SK-N-SH treated with all-trans-retinoic acid at 6 μM for 48 hours (cell line): Measurements from ENCODE around the gene LRRC4C.

Source experiments
- ARNTL ChIP-seq: fragments of 450-650 bp; formaldehyde crosslinking; IDR thresholded peaks from 2 replicates; pipeline ENCODE4 v1.5.0; 2020; ENCODE audit warnings: low read depth, mild to moderate bottlenecking, moderate library complexity, borderline replicate concordance
- BACH2 ChIP-seq: fragments of 250-450 bp; sonication (Bioruptor Pico); IDR thresholded peaks from 2 replicates; pipeline ENCODE4 v1.9.0; 2021; ENCODE audit warnings: mild to moderate bottlenecking, borderline replicate concordance
- CSRNP3 ChIP-seq: fragments of 250-450 bp; sonication (Bioruptor Pico); IDR thresholded peaks from 2 replicates; pipeline ENCODE4 v1.5.1; 2021; ENCODE audit warnings: mild to moderate bottlenecking, moderate library complexity
- ESRRG ChIP-seq: fragments of 250-450 bp; sonication (Bioruptor Pico); IDR thresholded peaks from 2 replicates; pipeline ENCODE4 v1.6.1; 2021; ENCODE audit warnings: mild to moderate bottlenecking
- PATZ1 ChIP-seq: fragments of 250-450 bp; sonication (Bioruptor Pico); IDR thresholded peaks from 2 replicates; pipeline ENCODE4 v1.8.0; 2020; ENCODE audit warnings: mild to moderate bottlenecking, moderate library complexity, borderline replicate concordance
- SNAI2 ChIP-seq: fragments of 250-450 bp; sonication (Bioruptor Pico); IDR thresholded peaks from 2 replicates; pipeline ENCODE4 v1.5.0; 2020; ENCODE audit warnings: mild to moderate bottlenecking, moderate library complexity
- TCF4 ChIP-seq: fragments of 250-450 bp; sonication (Bioruptor Pico); IDR thresholded peaks from 2 replicates; pipeline ENCODE4 v1.8.0; 2021; ENCODE audit warnings: mild to moderate bottlenecking, moderate library complexity, borderline replicate concordance
- TOX ChIP-seq: fragments of 250-450 bp; sonication (Bioruptor Pico); IDR thresholded peaks from 2 replicates; pipeline ENCODE4 v1.8.0; 2021; ENCODE audit warnings: mild to moderate bottlenecking, moderate library complexity, borderline replicate concordance
- ZFP3 ChIP-seq: fragments of 250-450 bp; sonication (Bioruptor Pico); IDR thresholded peaks from 2 replicates; pipeline ENCODE4 v1.5.0; 2020; ENCODE audit warnings: mild to moderate bottlenecking, moderate library complexity
- ZNF565 ChIP-seq: fragments of 450-650 bp; formaldehyde crosslinking; conservative IDR thresholded peaks from 2 replicates; pipeline ENCODE4 v1.5.0; 2020; ENCODE audit warnings: low read depth, mild to moderate bottlenecking, moderate library complexity

- TF ChIP-seq CSRNP3 (CRISPR knock-in tag), result no peak
- TF ChIP-seq TCF4, result no peak
- TF ChIP-seq ZNF565 (CRISPR knock-in tag), result no peak
- TF ChIP-seq TOX (CRISPR knock-in tag), result no peak
- no peak for TF ChIP-seq PATZ1 (CRISPR knock-in tag)
- no peak for TF ChIP-seq ZFP3 (CRISPR knock-in tag)
- TF ChIP-seq BACH2 (CRISPR knock-in tag), result no peak
- no peak for TF ChIP-seq SNAI2
- no peak for TF ChIP-seq ARNTL (CRISPR knock-in tag)
- no peak for TF ChIP-seq ESRRG (CRISPR knock-in tag)
Measured at GRCh38 chr11:41045266-41045665, 414.2 kb downstream of the LRRC4C start.
